ENCODE measurements around the gene CLEC14A.

- no peak for TF ChIP-seq CTCF (IDR thresholded peaks at IDR 0.05; ENCODE audit: low read depth, low read length, missing input control)
- TF ChIP-seq GABPA (IDR thresholded peaks at IDR 0.05 in 1 of 2, conservative IDR thresholded peaks at IDR 0.05 in 1 of 2): no peak
- TF ChIP-seq REST (IDR thresholded peaks at IDR 0.05): no peak
- TF ChIP-seq ATF3 (IDR thresholded peaks at IDR 0.05): no peak
- TF ChIP-seq MAX (IDR thresholded peaks at IDR 0.05): no peak
- TF ChIP-seq, protein P1, sequence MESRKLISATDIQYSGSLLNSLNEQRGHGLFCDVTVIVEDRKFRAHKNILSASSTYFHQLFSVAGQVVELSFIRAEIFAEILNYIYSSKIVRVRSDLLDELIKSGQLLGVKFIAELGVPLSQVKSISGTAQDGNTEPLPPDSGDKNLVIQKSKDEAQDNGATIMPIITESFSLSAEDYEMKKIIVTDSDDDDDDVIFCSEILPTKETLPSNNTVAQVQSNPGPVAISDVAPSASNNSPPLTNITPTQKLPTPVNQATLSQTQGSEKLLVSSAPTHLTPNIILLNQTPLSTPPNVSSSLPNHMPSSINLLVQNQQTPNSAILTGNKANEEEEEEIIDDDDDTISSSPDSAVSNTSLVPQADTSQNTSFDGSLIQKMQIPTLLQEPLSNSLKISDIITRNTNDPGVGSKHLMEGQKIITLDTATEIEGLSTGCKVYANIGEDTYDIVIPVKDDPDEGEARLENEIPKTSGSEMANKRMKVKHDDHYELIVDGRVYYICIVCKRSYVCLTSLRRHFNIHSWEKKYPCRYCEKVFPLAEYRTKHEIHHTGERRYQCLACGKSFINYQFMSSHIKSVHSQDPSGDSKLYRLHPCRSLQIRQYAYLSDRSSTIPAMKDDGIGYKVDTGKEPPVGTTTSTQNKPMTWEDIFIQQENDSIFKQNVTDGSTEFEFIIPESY (IDR thresholded peaks at IDR 0.05): no peak
- TF ChIP-seq YY1 (IDR thresholded peaks at IDR 0.05): no peak
- TF ChIP-seq TAF1 (conservative IDR thresholded peaks at IDR 0.05): no peak
- TF ChIP-seq EGR1 (IDR thresholded peaks at IDR 0.05; ENCODE audit: low read depth in 2 of 2): no peak
- no peak for TF ChIP-seq RAD21 (IDR thresholded peaks at IDR 0.05)
- TF ChIP-seq RXRA (IDR thresholded peaks at IDR 0.05): no peak
- TF ChIP-seq SP1 (IDR thresholded peaks at IDR 0.05): no peak
- no peak for TF ChIP-seq HNF4G (IDR thresholded peaks at IDR 0.05)
These were observed 5.6 kb downstream of the CLEC14A start for GRCh38 chr14:38250331-38250730.
